ENCODE measurements around the gene GJD4.

GRCh38 chr10:35635576-35635975 is 30.4 kb downstream of the GJD4 start:
- TF ChIP-seq CTCF (IDR thresholded peaks at IDR 0.05) = peak; percentile 91 to 94 (median 92)
- no peak for TF ChIP-seq POLR2A (IDR thresholded peaks at IDR 0.05)

Data from right lobe of liver (tissue), 4 donors.